ENCODE results near the gene ZMYM4.

GRCh38 chr1:35316264-35316663 is 47.8 kb downstream of the ZMYM4 start:
- TF ChIP-seq CTCF (IDR thresholded peaks at IDR 0.05): no peak
- no peak for TF ChIP-seq POLR2A (IDR thresholded peaks at IDR 0.05)
- TF ChIP-seq EP300 (IDR thresholded peaks at IDR 0.05): no peak
